GM12878 (cell line): Measurements from ENCODE around the gene IQCH. TPM values are rescaled to one million over a fixed set of nuclear protein-coding genes. Genes with fewer than 3 reads are reported as not detected.

Source experiments
- ATAC-seq: fragments of 200-7000 bp; cut with Tn5 transposase; 3 replicates; pipeline ENCODE4 v1.9.1; 2020; ENCODE audit warnings: mild to moderate bottlenecking, moderate library complexity
- BruUV-seq: library from RNA; stranded (reverse); fragments of 400-500 nt; replicated peaks from 2 replicates; lab custom pipeline; 2021; lab: Mats Ljungman, UMichigan
- CTCF ChIA-PET: fragments of 300-600 bp; sonication (Branson Sonifier 250); formaldehyde crosslinking; extraction: SDS; loops from one replicate; lab custom pipeline; 2021; ENCODE audit warnings: inconsistent platforms; lab: Yijun Ruan, JAX
- POLR2A ChIA-PET: fragments of 350-600 bp; formaldehyde crosslinking; extraction: SDS; loops from one replicate; lab custom pipeline; 2021; ENCODE audit warnings: inconsistent platforms; lab: Charles Lee
- RAD21 ChIA-PET: fragments of 300-600 bp; sonication (Branson Sonifier 250); formaldehyde crosslinking; loops from one replicate; lab custom pipeline; 2023; ENCODE audit warnings: antibody characterized with exemption; ENCODE audit not compliant: unreplicated experiment; lab: Charles Lee
- SMC1A ChIA-PET: fragments of 300-600 bp; sonication (Branson Sonifier 250); formaldehyde crosslinking; loops from one replicate; lab custom pipeline; 2023; ENCODE audit not compliant: unreplicated experiment, uncharacterized antibody; lab: Charles Lee
- DNase-seq: peaks from one replicate; pipeline ENCODE4 v3.0.0-alpha.2; 2011; ENCODE audit warnings: low read depth, low spot score
- FAIRE-seq: peaks from 3 replicates; lab custom pipeline; 2011; peaks lifted over from hg19 to GRCh38; lab: Jason Lieb, UNC
- H2AFZ ChIP-seq: 2 replicates; pipeline ENCODE4 v1.6.0; 2011; ENCODE audit warnings: low read depth, low read length, control low read depth; ENCODE audit not compliant: control insufficient read depth
- H3K27ac ChIP-seq: 2 replicates; pipeline ENCODE4 v1.5.1; 2011; ENCODE audit warnings: control low read depth; ENCODE audit not compliant: control insufficient read depth, insufficient read depth
- H3K27me3 ChIP-seq, 2 experiments: replicated peaks in 1 of 2; 2 replicates each; pipeline versions ENCODE4 v1.6.0 to v1.6.1; 2011; ENCODE audit warnings: low read length in 1 of 2; ENCODE audit not compliant: control insufficient read depth in 2 of 2, insufficient read depth in 2 of 2
- H3K36me3 ChIP-seq, 2 experiments: 2 replicates each; pipeline ENCODE4 v1.5.1; 2011; ENCODE audit warnings: low read length in 1 of 2; ENCODE audit not compliant: control insufficient read depth in 2 of 2, insufficient read depth in 2 of 2
- H3K4me1 ChIP-seq: 2 replicates; pipeline ENCODE4 v1.6.1; 2011; ENCODE audit warnings: mild to moderate bottlenecking, low read length, moderate library complexity, mixed read lengths; ENCODE audit not compliant: control insufficient read depth, insufficient read depth
- H3K4me2 ChIP-seq: 2 replicates; pipeline ENCODE4 v1.6.0; 2011; ENCODE audit warnings: control low read depth; ENCODE audit not compliant: control insufficient read depth, insufficient read depth
- H3K4me3 ChIP-seq: fragments of 200-600 bp; sonication (generic); 2 replicates; pipeline ENCODE4 v1.5.1; 2016
- H3K79me2 ChIP-seq: 2 replicates; pipeline ENCODE4 v1.6.0; 2011; ENCODE audit warnings: low read length; ENCODE audit not compliant: control insufficient read depth, insufficient read depth
- H3K9ac ChIP-seq: 2 replicates; pipeline ENCODE4 v1.8.0; 2011; ENCODE audit warnings: low read length, control low read depth, mixed read lengths; ENCODE audit not compliant: control insufficient read depth, insufficient read depth
- H3K9me3 ChIP-seq: replicated peaks from 3 replicates; pipeline ENCODE4 v1.5.1; 2011; ENCODE audit warnings: mild to moderate bottlenecking, low read length; ENCODE audit not compliant: control insufficient read depth, insufficient read depth
- H4K20me1 ChIP-seq: 2 replicates; pipeline ENCODE4 v1.6.0; 2011; ENCODE audit not compliant: control insufficient read depth, insufficient read depth
- FOXM1 ChIP-seq: IDR thresholded peaks from 2 replicates; pipeline ENCODE4 v1.6.1; 2012; ENCODE audit warnings: low read depth, mild to moderate bottlenecking, inconsistent platforms, low read length, moderate library complexity
- JUNB ChIP-seq: IDR thresholded peaks from 2 replicates; pipeline ENCODE4 v1.6.1; 2016; ENCODE audit warnings: antibody characterized with exemption, mild to moderate bottlenecking
- JUND ChIP-seq: IDR thresholded peaks from 2 replicates; pipeline ENCODE4 v1.6.1; 2012; ENCODE audit warnings: low read depth, mild to moderate bottlenecking, low read length, improper control_type of control experiment, moderate library complexity
- KDM1A ChIP-seq: fragments of 200-600 bp; sonication (generic); IDR thresholded peaks from 2 replicates; pipeline ENCODE4 v1.6.1; 2016; ENCODE audit warnings: borderline replicate concordance
- MEF2A ChIP-seq: IDR thresholded peaks from 2 replicates; pipeline ENCODE4 v1.6.1; 2011; ENCODE audit warnings: low read depth, mild to moderate bottlenecking, low read length, moderate library complexity; ENCODE audit not compliant: insufficient read depth
- MYC ChIP-seq: IDR thresholded peaks from 2 replicates; pipeline ENCODE4 v1.6.1; 2011; ENCODE audit warnings: mild to moderate bottlenecking, low read length, moderate library complexity, inconsistent platforms; ENCODE audit not compliant: insufficient read depth, insufficient replicate concordance, insufficient read length, severe bottlenecking
- NFIC ChIP-seq: IDR thresholded peaks from 2 replicates; pipeline ENCODE4 v1.6.1; 2012; ENCODE audit warnings: low read depth, mild to moderate bottlenecking, inconsistent platforms, low read length, moderate library complexity
- SREBF1 ChIP-seq: IDR thresholded peaks from 2 replicates; pipeline ENCODE4 v1.6.1; 2012; ENCODE audit warnings: mild to moderate bottlenecking, low read length
- ZBED1 ChIP-seq: IDR thresholded peaks from 2 replicates; pipeline ENCODE4 v1.6.1; 2016; ENCODE audit warnings: borderline replicate concordance
- WGBS: methylation state at CpG from one replicate; pipeline ENCODE4 v1.1.6; 2016; ENCODE audit warnings: low lambda C conversion rate; ENCODE audit not compliant: insufficient replicate concordance, insufficient coverage; ENCODE audit errors: missing lambda C conversion rate; 5-methylcytosine and 5-hydroxymethylcytosine counted together
- in situ Hi-C: fragments of 300-500 bp; cut with MboI; formaldehyde crosslinking; loops from 9 replicates; pipeline ENCODE4 v1.14.3; 2018; ENCODE audit warnings: mixed read lengths
- intact Hi-C: fragments of 100-400 bp; cut with micrococcal nuclease; formaldehyde crosslinking; loops from one replicate; pipeline ENCODE4 v1.14.2; 2022; ENCODE audit not compliant: unreplicated experiment
- polyA plus RNA-seq, 11 experiments: library from polyadenylated mRNA; depleted of rRNA in 4 of 11; unstranded in 6 of 11; stranded (reverse) in 5 of 11; fragments of >200 nt; fragmentation: Nextera tagmentation in 4 of 11; fragmentation: Illumina TruSeq in 1 of 11; extraction: Ambion mirVana in 4 of 11; extraction: Trizol in 1 of 11; gene quantifications; 1 replicate in 1 of 11; 2 replicates in 10 of 11; pipeline versions ENCODE4 v1.2.1 to v1.2.3, GENCODE V29; 2011 to 2016; ENCODE audit warnings: inconsistent platforms in 2 of 11, missing spikeins in 2 of 11, low read depth in 1 of 11
- total RNA-seq, 4 experiments: library from RNA; depleted of rRNA in 3 of 4; stranded (reverse); fragments of >200 nt in 3 of 4; fragmentation: Illumina TruSeq in 1 of 4; extraction: Trizol in 1 of 4; gene quantifications; 2 replicates each; pipeline versions ENCODE4 v1.2.1 to v1.2.3, GENCODE V29; 2013 to 2021
- TF ChIP-seq, protein P1 (sequence below): fragments of 450-650 bp; IDR thresholded peaks from 2 replicates; pipeline ENCODE4 v1.6.1; 2017; ENCODE audit warnings: mild to moderate bottlenecking, low read depth, inconsistent platforms; ENCODE audit not compliant: poor library complexity, severe bottlenecking
- TF ChIP-seq, protein P2 (sequence below): IDR thresholded peaks from 2 replicates; pipeline ENCODE4 v1.6.1; 2011; ENCODE audit warnings: borderline replicate concordance, low read depth, mild to moderate bottlenecking, moderate library complexity, low read length; ENCODE audit not compliant: insufficient read depth, poor library complexity, severe bottlenecking
- TF ChIP-seq, protein P3 (sequence below): fragments of 450-650 bp; formaldehyde crosslinking; IDR thresholded peaks from 2 replicates; pipeline ENCODE4 v1.5.0; 2022; ENCODE audit warnings: mild to moderate bottlenecking, missing genetic modification characterization
- TF ChIP-seq, protein P4 (sequence below): fragments of 450-650 bp; conservative IDR thresholded peaks from 2 replicates; pipeline ENCODE4 v1.6.1; 2017; ENCODE audit warnings: mild to moderate bottlenecking, moderate library complexity

IQCH gene
- total and polyA plus RNA-seq, 10 of the 15 experiments (the other 5 are each of a cell fraction or from before 2014, with no cell fraction given) = 0.29 to 1.3 (median 0.99) TPM

DNA sequence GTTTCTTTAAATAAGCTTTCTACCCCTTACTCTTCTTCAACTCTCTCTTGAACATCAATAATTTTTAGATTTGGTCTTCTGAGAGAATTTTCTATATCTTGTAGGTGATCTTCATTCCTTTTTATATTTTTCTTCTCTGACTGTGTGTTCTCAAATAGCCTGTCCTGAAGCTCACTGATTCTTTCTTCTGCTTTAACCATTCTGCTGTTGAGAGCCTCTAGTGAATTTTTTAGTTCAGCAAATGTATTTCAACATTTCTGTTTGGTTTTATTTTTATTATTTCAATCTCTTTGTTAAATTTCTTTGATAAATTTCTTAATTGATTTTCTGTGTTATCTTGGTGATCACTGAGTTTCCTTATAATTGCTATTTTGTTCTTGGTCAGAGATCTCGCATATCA is 19.6 kb downstream of the IQCH start (continued):
- TF ChIP-seq, protein P1, sequence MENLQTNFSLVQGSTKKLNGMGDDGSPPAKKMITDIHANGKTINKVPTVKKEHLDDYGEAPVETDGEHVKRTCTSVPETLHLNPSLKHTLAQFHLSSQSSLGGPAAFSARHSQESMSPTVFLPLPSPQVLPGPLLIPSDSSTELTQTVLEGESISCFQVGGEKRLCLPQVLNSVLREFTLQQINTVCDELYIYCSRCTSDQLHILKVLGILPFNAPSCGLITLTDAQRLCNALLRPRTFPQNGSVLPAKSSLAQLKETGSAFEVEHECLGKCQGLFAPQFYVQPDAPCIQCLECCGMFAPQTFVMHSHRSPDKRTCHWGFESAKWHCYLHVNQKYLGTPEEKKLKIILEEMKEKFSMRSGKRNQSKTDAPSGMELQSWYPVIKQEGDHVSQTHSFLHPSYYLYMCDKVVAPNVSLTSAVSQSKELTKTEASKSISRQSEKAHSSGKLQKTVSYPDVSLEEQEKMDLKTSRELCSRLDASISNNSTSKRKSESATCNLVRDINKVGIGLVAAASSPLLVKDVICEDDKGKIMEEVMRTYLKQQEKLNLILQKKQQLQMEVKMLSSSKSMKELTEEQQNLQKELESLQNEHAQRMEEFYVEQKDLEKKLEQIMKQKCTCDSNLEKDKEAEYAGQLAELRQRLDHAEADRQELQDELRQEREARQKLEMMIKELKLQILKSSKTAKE = no peak
- TF ChIP-seq MEF2A = no peak
- TF ChIP-seq JUNB = no peak
- no peak for TF ChIP-seq FOXM1
- TF ChIP-seq JUND = no peak
- TF ChIP-seq ZBED1 = no peak
- TF ChIP-seq, protein P2, sequence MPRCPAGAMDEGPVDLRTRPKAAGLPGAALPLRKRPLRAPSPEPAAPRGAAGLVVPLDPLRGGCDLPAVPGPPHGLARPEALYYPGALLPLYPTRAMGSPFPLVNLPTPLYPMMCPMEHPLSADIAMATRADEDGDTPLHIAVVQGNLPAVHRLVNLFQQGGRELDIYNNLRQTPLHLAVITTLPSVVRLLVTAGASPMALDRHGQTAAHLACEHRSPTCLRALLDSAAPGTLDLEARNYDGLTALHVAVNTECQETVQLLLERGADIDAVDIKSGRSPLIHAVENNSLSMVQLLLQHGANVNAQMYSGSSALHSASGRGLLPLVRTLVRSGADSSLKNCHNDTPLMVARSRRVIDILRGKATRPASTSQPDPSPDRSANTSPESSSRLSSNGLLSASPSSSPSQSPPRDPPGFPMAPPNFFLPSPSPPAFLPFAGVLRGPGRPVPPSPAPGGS = no peak
- no peak for TF ChIP-seq SREBF1
- TF ChIP-seq KDM1A = no peak
- no peak for TF ChIP-seq MYC
- TF ChIP-seq, all 136 proteins: peak for 0

DNA sequence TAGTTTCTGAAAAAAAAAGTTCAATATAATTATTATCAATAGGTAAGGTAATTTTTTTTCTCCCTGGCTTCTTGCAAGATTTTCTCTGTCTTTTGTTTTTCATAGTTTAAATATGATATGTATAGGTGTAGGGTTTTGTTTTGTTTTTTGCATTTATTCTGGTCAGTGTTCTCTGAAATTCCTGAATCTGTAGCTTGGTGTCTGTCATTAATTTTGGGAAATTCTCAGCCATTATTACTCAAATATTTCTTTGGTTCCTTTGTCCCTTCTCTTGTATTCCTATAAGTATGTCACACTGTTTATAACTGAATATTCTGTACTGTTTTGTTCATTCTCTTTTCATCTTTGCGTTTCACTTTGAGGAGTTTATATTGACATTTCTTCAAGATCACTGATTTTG is 22.1 kb downstream of the IQCH start:
- in situ Hi-C loops (no loop called here), intact Hi-C loops (no loop called here)
- Histone ChIP-seq H3K27ac (no peak overlapping the region), H3K36me3 (no peaks in the 10 kb centered on the region), H3K4me1 (no peaks in the 10 kb centered on the region), H3K27me3 (no peaks in the 10 kb centered on the region), H2AFZ (no peak overlapping the region), H3K4me3 (no peak overlapping the region), H3K79me2 (no peaks in the 10 kb centered on the region), H3K9ac (no peak overlapping the region), H3K4me2 (no peak overlapping the region), H4K20me1 (no peaks in the 10 kb centered on the region), H3K9me3 (no peaks in the 10 kb centered on the region; the same call in 2 of the 3 replicates)
- FAIRE-seq = no peak
- ATAC-seq = no peak
- CTCF ChIA-PET = no interaction called here
- DNase-seq = no peak
- RAD21 ChIA-PET = no interaction called here
- no TSS peak for BruUV-seq
- POLR2A ChIA-PET = no interaction called here
- 47% methylated on average over 1 of the region's 1 CpG for WGBS
- TF ChIP-seq NFIC = no peak
- TF ChIP-seq, protein P3, sequence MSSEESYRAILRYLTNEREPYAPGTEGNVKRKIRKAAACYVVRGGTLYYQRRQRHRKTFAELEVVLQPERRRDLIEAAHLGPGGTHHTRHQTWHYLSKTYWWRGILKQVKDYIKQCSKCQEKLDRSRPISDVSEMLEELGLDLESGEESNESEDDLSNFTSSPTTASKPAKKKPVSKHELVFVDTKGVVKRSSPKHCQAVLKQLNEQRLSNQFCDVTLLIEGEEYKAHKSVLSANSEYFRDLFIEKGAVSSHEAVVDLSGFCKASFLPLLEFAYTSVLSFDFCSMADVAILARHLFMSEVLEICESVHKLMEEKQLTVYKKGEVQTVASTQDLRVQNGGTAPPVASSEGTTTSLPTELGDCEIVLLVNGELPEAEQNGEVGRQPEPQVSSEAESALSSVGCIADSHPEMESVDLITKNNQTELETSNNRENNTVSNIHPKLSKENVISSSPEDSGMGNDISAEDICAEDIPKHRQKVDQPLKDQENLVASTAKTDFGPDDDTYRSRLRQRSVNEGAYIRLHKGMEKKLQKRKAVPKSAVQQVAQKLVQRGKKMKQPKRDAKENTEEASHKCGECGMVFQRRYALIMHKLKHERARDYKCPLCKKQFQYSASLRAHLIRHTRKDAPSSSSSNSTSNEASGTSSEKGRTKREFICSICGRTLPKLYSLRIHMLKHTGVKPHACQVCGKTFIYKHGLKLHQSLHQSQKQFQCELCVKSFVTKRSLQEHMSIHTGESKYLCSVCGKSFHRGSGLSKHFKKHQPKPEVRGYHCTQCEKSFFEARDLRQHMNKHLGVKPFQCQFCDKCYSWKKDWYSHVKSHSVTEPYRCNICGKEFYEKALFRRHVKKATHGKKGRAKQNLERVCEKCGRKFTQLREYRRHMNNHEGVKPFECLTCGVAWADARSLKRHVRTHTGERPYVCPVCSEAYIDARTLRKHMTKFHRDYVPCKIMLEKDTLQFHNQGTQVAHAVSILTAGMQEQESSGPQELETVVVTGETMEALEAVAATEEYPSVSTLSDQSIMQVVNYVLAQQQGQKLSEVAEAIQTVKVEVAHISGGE = no peak
- TF ChIP-seq, protein P4, sequence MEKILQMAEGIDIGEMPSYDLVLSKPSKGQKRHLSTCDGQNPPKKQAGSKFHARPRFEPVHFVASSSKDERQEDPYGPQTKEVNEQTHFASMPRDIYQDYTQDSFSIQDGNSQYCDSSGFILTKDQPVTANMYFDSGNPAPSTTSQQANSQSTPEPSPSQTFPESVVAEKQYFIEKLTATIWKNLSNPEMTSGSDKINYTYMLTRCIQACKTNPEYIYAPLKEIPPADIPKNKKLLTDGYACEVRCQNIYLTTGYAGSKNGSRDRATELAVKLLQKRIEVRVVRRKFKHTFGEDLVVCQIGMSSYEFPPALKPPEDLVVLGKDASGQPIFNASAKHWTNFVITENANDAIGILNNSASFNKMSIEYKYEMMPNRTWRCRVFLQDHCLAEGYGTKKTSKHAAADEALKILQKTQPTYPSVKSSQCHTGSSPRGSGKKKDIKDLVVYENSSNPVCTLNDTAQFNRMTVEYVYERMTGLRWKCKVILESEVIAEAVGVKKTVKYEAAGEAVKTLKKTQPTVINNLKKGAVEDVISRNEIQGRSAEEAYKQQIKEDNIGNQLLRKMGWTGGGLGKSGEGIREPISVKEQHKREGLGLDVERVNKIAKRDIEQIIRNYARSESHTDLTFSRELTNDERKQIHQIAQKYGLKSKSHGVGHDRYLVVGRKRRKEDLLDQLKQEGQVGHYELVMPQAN = no peak
- TF ChIP-seq, all 136 proteins: peak for 0
- SMC1A ChIA-PET = no interaction called here
